Lung (tissue), 12 donors: ENCODE results near the gene IFNL3. TPM values are rescaled to one million over a fixed set of nuclear protein-coding genes. Genes with fewer than 3 reads are reported as not detected.

Experiments
- ATAC-seq: fragments of 200-7000 bp; cut with Tn5 transposase; one replicate; pipeline ENCODE4 v1.9.1; 2020; ENCODE audit warnings: moderate number of reproducible peaks; ENCODE audit not compliant: insufficient read depth, low FRiP score
- DNase-seq, 3 donors: peaks; one replicate each; pipeline ENCODE4 v3.0.0-alpha.2; 2013 to 2017
- H3K27ac ChIP-seq, 2 donors: one replicate each; pipeline ENCODE4 v1.5.1; 2013; ENCODE audit warnings: mild to moderate bottlenecking in 2 of 2, moderate library complexity in 2 of 2, control low read depth in 1 of 2, inconsistent platforms in 1 of 2, low read depth in 1 of 2, low read length in 1 of 2
- H3K27me3 ChIP-seq, 3 donors: one replicate each; pipeline ENCODE4 v1.5.1; 2013; ENCODE audit warnings: low read length in 2 of 3; ENCODE audit not compliant: control insufficient read depth in 3 of 3, insufficient read depth in 3 of 3
- H3K36me3 ChIP-seq, 4 donors: one replicate each; pipeline ENCODE4 v1.5.1; 2013; ENCODE audit warnings: low read length in 4 of 4, mild to moderate bottlenecking in 1 of 4, moderate library complexity in 1 of 4; ENCODE audit not compliant: control insufficient read depth in 4 of 4, insufficient read depth in 4 of 4
- H3K4me1 ChIP-seq, 5 donors: one replicate each; pipeline ENCODE4 v1.5.1; 2013; ENCODE audit warnings: low read length in 5 of 5, mild to moderate bottlenecking in 2 of 5, moderate library complexity in 1 of 5; ENCODE audit not compliant: control insufficient read depth in 5 of 5, insufficient read depth in 5 of 5
- H3K4me3 ChIP-seq: one replicate; pipeline ENCODE4 v1.5.1; 2013; ENCODE audit warnings: mild to moderate bottlenecking, control low read depth, moderate library complexity
- H3K9ac ChIP-seq, 2 donors: one replicate each; pipeline ENCODE4 v1.5.1; 2013; ENCODE audit warnings: low read length in 2 of 2, control low read depth in 1 of 2; ENCODE audit not compliant: insufficient read depth in 1 of 2
- H3K9me3 ChIP-seq, 4 donors: one replicate each; pipeline ENCODE4 v1.5.1; 2013; ENCODE audit warnings: low read length in 3 of 4, mild to moderate bottlenecking in 1 of 4, moderate library complexity in 1 of 4; ENCODE audit not compliant: control insufficient read depth in 4 of 4, insufficient read depth in 3 of 4
- WGBS, 2 donors: extraction: QIAGEN DNeasy Blood & Tissue Kit; methylation state at CpG; one replicate each; pipeline ENCODE4 v1.1.7; 2013; 5-methylcytosine and 5-hydroxymethylcytosine counted together
- polyA plus RNA-seq, 2 donors: library from polyadenylated mRNA; stranded (reverse); fragments of 200-250 nt; gene quantifications; one replicate each; pipeline ENCODE4 v1.2.1, GENCODE V29; 2013
- total RNA-seq, 2 donors: library from RNA; depleted of rRNA in 1 of 2; stranded (reverse); fragments of >200 nt in 1 of 2; gene quantifications; one replicate each; pipeline ENCODE4 v1.2.1, GENCODE V29; 2014 to 2021
- TF ChIP-seq, protein P1 (sequence below): IDR thresholded peaks from 2 replicates; pipeline ENCODE4 v1.5.1; 2012; ENCODE audit warnings: mild to moderate bottlenecking; ENCODE audit errors: control extremely low read depth, extremely low read depth
- donor health status: control.
- donor health status: control.
- donor health status: Bipolar disorder and iron deficiency.
- donor health status: healthy.
- donor health status: DM: yes; HTN: yes; CAD: no.

Gene IFNL3
- total and polyA plus RNA-seq, 4 donors, result not detected

DNA sequence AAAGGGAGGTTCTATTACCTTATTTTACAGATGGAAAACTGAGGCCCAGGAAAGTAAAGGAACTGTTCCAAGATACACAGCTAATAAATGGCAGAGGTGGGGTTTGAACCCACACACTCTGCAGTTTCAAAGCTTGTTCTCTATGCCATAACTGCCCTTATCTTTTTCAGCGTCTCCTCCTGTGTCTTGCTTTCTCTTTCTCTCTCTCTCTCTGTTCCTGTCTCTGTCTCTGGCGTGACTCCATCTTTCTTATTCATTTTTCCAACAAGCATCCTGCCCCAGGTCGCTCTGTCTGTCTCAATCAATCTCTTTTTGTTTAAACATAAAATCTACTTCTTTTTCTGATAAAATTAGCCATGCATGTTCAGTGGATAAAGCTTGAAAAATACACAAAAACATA lies 7.0 kb upstream of the IFNL3 start:
- Histone ChIP-seq H3K27me3 (peaks cover 0 to 39% (median 22%) of the 10 kb centered on the region in 3 donors), H3K4me3 (no peak overlapping the region), H3K9ac (no peak overlapping the region), H3K27ac (no peak overlapping the region), H3K9me3 (peaks cover 0 to 5% (median 0%) of the 10 kb centered on the region in 4 donors), H3K36me3 (no peaks in the 10 kb centered on the region), H3K4me1 (peaks cover 0 to 9% (median 0%) of the 10 kb centered on the region in 5 donors)
- TF ChIP-seq, protein P1, sequence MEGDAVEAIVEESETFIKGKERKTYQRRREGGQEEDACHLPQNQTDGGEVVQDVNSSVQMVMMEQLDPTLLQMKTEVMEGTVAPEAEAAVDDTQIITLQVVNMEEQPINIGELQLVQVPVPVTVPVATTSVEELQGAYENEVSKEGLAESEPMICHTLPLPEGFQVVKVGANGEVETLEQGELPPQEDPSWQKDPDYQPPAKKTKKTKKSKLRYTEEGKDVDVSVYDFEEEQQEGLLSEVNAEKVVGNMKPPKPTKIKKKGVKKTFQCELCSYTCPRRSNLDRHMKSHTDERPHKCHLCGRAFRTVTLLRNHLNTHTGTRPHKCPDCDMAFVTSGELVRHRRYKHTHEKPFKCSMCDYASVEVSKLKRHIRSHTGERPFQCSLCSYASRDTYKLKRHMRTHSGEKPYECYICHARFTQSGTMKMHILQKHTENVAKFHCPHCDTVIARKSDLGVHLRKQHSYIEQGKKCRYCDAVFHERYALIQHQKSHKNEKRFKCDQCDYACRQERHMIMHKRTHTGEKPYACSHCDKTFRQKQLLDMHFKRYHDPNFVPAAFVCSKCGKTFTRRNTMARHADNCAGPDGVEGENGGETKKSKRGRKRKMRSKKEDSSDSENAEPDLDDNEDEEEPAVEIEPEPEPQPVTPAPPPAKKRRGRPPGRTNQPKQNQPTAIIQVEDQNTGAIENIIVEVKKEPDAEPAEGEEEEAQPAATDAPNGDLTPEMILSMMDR, result no peak
- no peak for DNase-seq
- no peak for ATAC-seq
- 41 to 46% methylated on average over 3 of the region's 3 CpGs for WGBS, 2 donors

- TF ChIP-seq, protein P1, result no peak
- Histone ChIP-seq H3K9ac (no peak overlapping the region), H3K27ac (no peak overlapping the region), H3K36me3 (no peaks in the 10 kb centered on the region), H3K4me3 (no peak overlapping the region), H3K27me3 (peaks cover 0 to 41% (median 22%) of the 10 kb centered on the region in 3 donors), H3K9me3 (peaks cover 0 to 5% (median 0%) of the 10 kb centered on the region in 4 donors), H3K4me1 (peaks cover 0 to 9% (median 0%) of the 10 kb centered on the region in 5 donors)
- WGBS, 2 donors, result 73 to 76% methylated on average over 5 of the region's 5 CpGs
- DNase-seq (no peak), ATAC-seq (no peak)
Observed at GRCh38 chr19:39251081-39251480, 6.3 kb upstream of the IFNL3 start.

- 52 to 63% methylated on average over 13 of the region's 13 CpGs for WGBS, 2 donors
- H3K9ac ChIP-seq, result no peak within 1 kb of the TSS
- DNase-seq (no peak), ATAC-seq (no peak)
- peaks cover 0 to 41% (median 22%) of the 10 kb centered on the region in 3 donors for H3K27me3 ChIP-seq
- peaks cover 0 to 9% (median 0%) of the 10 kb centered on the region in 5 donors for H3K4me1 ChIP-seq
- peaks cover 0 to 3% (median 0%) of the 10 kb centered on the region in 4 donors for H3K9me3 ChIP-seq
- H3K27ac ChIP-seq, result no peak within 1 kb of the TSS
- TF ChIP-seq, protein P1, result no peak
- no peaks in the 10 kb centered on the region for H3K36me3 ChIP-seq
- H3K4me3 ChIP-seq, result no peak within 1 kb of the TSS
Observed at GRCh38 chr19:39248806-39249205, 4.0 kb upstream of the IFNL3 start, which contains the start of gene IFNL4. IFNL4 (minus strand) TSS chr19:39248856.
